ENCODE results near the gene PABPN1L. TPM values are rescaled to one million over a fixed set of nuclear protein-coding genes. Genes with fewer than 3 reads are reported as not detected.

Gene PABPN1L
- total and polyA plus RNA-seq, 10 of the 15 experiments (the other 5 are each of a cell fraction or from before 2014, with no cell fraction given): not detected

DNA sequence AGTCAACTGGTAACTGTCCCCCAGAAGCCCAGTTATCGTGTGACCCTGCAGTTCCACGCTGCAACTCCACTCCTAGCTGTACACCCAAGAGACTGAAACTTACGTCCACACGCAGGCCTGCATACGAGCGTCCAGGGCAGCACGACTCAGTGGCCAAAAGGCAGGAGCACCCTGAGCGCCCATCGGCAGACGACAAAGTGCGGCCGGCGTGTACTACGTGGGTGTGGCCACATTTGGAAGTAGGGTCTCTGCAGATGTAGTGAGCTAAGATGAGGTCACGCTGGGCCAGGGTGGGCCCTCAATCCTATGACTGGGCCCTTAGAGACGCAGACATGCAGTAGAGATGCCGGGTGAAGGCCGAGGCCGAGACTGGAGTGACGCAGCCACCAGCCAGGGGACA, 23.2 kb downstream of the PABPN1L start:
- no TSS peak for BruUV-seq (replicated peaks)
- Histone ChIP-seq H4K20me1 (ENCODE audit: control insufficient read depth, insufficient read depth) (no peaks in the 10 kb centered on the region), H3K4me1 (ENCODE audit: control insufficient read depth, insufficient read depth, low read length) (no peaks in the 10 kb centered on the region), H3K9me3 (replicated peaks; ENCODE audit: control insufficient read depth, insufficient read depth, low read length) (no peaks in the 10 kb centered on the region), H2AFZ (ENCODE audit: control insufficient read depth, low read depth, low read length) (no peak overlapping the region), H3K36me3 (ENCODE audit: control insufficient read depth in 2 of 2, insufficient read depth in 2 of 2, low read length in 1 of 2) (no peaks in the 10 kb centered on the region; a peak in 1 of 4 replicates), H3K79me2 (ENCODE audit: control insufficient read depth, insufficient read depth, low read length) (no peaks in the 10 kb centered on the region), H3K4me3 (no peak overlapping the region), H3K4me2 (ENCODE audit: control insufficient read depth, insufficient read depth) (no peak overlapping the region), H3K9ac (ENCODE audit: control insufficient read depth, insufficient read depth, low read length) (no peak overlapping the region), H3K27me3 (replicated peaks in 1 of 2; ENCODE audit: control insufficient read depth in 2 of 2, insufficient read depth in 2 of 2, low read length in 1 of 2) (no peaks in the 10 kb centered on the region), H3K27ac (ENCODE audit: control insufficient read depth, insufficient read depth) (no peak overlapping the region)
- in situ Hi-C loops (cut with MboI) (no loop called here), intact Hi-C loops (cut with micrococcal nuclease; ENCODE audit: unreplicated experiment) (no loop called here)
- SMC1A ChIA-PET (ENCODE audit: uncharacterized antibody, unreplicated experiment): no interaction called here
- CTCF ChIA-PET: no interaction called here
- TF ChIP-seq STAT1 (conservative IDR thresholded peaks at IDR 0.05): no peak
- TF ChIP-seq SUPT20H (IDR thresholded peaks at IDR 0.05; ENCODE audit: borderline replicate concordance, control insufficient read depth, low read depth, low read length): no peak
- no peak for TF ChIP-seq PML (IDR thresholded peaks at IDR 0.05; ENCODE audit: low read length)
- TF ChIP-seq BCLAF1 (IDR thresholded peaks at IDR 0.05): no peak
- TF ChIP-seq KDM1A (IDR thresholded peaks at IDR 0.05; ENCODE audit: borderline replicate concordance): no peak
- FAIRE-seq (no peak), DNase-seq (ENCODE audit: low read depth, low spot score) (no peak), ATAC-seq (no peak)
- 97% methylated on average over 20 of the region's 20 CpGs for WGBS (ENCODE audit: insufficient coverage, insufficient replicate concordance, low lambda C conversion rate, missing lambda C conversion rate)
- RAD21 ChIA-PET (ENCODE audit: unreplicated experiment): no interaction called here
- POLR2A ChIA-PET: interaction anchor here (0.6 kb wide), 1 partner anchor 10 kb away, joined by 7 read pairs; no protein-coding TSS in a partner anchor

- in situ Hi-C loops (cut with MboI): no loop called here
- CTCF ChIA-PET: no interaction called here
- TF ChIP-seq RUNX3 (IDR thresholded peaks at IDR 0.05; ENCODE audit: low read length) (no peak), FOXK2 (IDR thresholded peaks at IDR 0.05) (no peak), PAX8 (IDR thresholded peaks at IDR 0.05) (no peak), BHLHE40 (IDR thresholded peaks at IDR 0.05; ENCODE audit: borderline replicate concordance in 1 of 2, low read depth in 2 of 2, low read length in 1 of 2) (no peak), NFXL1 (IDR thresholded peaks at IDR 0.05; ENCODE audit: borderline replicate concordance) (no peak), MEF2B (IDR thresholded peaks at IDR 0.05; ENCODE audit: partially characterized antibody, poor library complexity, severe bottlenecking) (no peak), FOS (IDR thresholded peaks at IDR 0.05; ENCODE audit: borderline replicate concordance, extremely low read depth, insufficient read length) (no peak), SP1 (IDR thresholded peaks at IDR 0.05; ENCODE audit: low read depth, low read length) (no peak)
- TF ChIP-seq, protein P1, sequence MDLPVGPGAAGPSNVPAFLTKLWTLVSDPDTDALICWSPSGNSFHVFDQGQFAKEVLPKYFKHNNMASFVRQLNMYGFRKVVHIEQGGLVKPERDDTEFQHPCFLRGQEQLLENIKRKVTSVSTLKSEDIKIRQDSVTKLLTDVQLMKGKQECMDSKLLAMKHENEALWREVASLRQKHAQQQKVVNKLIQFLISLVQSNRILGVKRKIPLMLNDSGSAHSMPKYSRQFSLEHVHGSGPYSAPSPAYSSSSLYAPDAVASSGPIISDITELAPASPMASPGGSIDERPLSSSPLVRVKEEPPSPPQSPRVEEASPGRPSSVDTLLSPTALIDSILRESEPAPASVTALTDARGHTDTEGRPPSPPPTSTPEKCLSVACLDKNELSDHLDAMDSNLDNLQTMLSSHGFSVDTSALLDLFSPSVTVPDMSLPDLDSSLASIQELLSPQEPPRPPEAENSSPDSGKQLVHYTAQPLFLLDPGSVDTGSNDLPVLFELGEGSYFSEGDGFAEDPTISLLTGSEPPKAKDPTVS (IDR thresholded peaks at IDR 0.05; ENCODE audit: low read depth, low read length): no peak
- TF ChIP-seq, protein P2, sequence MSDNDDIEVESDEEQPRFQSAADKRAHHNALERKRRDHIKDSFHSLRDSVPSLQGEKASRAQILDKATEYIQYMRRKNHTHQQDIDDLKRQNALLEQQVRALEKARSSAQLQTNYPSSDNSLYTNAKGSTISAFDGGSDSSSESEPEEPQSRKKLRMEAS (IDR thresholded peaks at IDR 0.05; ENCODE audit: low read depth, low read length): no peak
Observed at GRCh38 chr16:88842806-88843205, 23.7 kb downstream of the PABPN1L start.

More at GRCh38 chr16:88842806-88843205, 23.7 kb downstream of the PABPN1L start:
- Histone ChIP-seq H3K79me2 (ENCODE audit: control insufficient read depth, insufficient read depth, low read length) (no peaks in the 10 kb centered on the region), H3K27ac (ENCODE audit: control insufficient read depth, insufficient read depth) (no peak overlapping the region), H4K20me1 (ENCODE audit: control insufficient read depth, insufficient read depth) (no peaks in the 10 kb centered on the region), H3K9me3 (replicated peaks; ENCODE audit: control insufficient read depth, insufficient read depth, low read length) (no peaks in the 10 kb centered on the region), H2AFZ (ENCODE audit: control insufficient read depth, low read depth, low read length) (no peak overlapping the region), H3K4me3 (no peak overlapping the region), H3K9ac (ENCODE audit: control insufficient read depth, insufficient read depth, low read length) (no peak overlapping the region), H3K4me2 (ENCODE audit: control insufficient read depth, insufficient read depth) (no peak overlapping the region), H3K4me1 (ENCODE audit: control insufficient read depth, insufficient read depth, low read length) (no peaks in the 10 kb centered on the region), H3K27me3 (replicated peaks in 1 of 2; ENCODE audit: control insufficient read depth in 2 of 2, insufficient read depth in 2 of 2, low read length in 1 of 2) (no peaks in the 10 kb centered on the region), H3K36me3 (ENCODE audit: control insufficient read depth in 2 of 2, insufficient read depth in 2 of 2, low read length in 1 of 2) (no peaks in the 10 kb centered on the region; a peak in 1 of 4 replicates)
- SMC1A ChIA-PET (ENCODE audit: uncharacterized antibody, unreplicated experiment): no interaction called here
- ATAC-seq: no peak
- WGBS (ENCODE audit: insufficient coverage, insufficient replicate concordance, low lambda C conversion rate, missing lambda C conversion rate): 95% methylated on average over 25 of the region's 25 CpGs
- intact Hi-C loops (cut with micrococcal nuclease; ENCODE audit: unreplicated experiment): no loop called here
- DNase-seq (ENCODE audit: low read depth, low spot score): no peak
- BruUV-seq (replicated peaks): no TSS peak
- RAD21 ChIA-PET (ENCODE audit: unreplicated experiment): no interaction called here
- POLR2A ChIA-PET: interaction anchor here (0.6 kb wide), 1 partner anchor 11 kb away, joined by 7 read pairs; no protein-coding TSS in a partner anchor
- FAIRE-seq: no peak
